GM21528 (cell line): ENCODE data around the gene TMEM259.
A peak's percentile ranks its signal among the peaks of the same experiment; 100 is the strongest.
"Not testable (repeated sequence)": the region's sequence is repeated elsewhere in the genome, so short reads cannot be mapped to it uniquely, and the experiment has no call there.

Source experiments
- ATAC-seq: cut with Tn5 transposase; IDR thresholded peaks from one replicate; pipeline ENCODE4 v1.9.1; 2021; ENCODE audit warnings: mild to moderate bottlenecking, moderate library complexity; ENCODE audit not compliant: unreplicated experiment, low FRiP score

Gene TMEM259

DNA sequence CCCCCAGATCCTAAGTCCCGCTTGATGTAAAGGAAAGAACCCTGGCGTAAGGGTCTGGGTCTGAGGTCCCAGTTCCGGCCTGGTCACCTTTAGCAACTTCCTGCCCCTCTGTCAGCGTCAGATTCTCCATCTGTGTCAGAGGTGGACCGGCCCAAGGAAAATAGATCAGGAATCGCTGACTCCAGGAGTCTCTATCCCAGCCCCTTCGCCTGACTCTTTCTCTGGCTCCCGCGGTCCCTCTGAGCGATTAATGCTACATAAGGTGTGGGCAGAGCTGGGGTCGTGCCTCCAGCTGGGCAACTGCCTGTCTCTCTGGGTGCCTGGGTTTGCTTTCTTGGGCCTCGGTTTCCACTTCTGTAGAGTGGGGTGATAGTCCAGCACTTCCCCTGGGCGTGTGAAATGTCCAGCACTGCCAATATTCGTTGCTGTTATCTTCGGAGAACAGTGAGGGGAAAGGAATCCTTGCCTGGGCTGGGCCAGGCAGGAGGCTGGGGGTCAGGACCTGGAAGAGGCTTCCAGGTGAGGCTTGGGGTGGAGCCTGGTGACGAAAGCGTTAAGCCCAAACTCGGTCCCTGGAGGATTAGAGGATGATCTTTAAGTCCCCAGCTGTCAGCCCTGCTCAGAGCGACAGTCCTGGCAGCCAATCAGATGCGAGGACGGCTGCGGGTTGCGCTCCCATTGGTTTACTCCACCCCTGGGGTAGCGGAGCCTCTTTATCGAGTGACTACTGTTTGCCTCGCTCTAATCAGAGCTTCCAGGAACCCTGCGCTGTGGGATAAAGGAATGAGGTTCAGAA, 19.8 kb upstream of the TMEM259 start:
- peak; percentile 33 for ATAC-seq

DNA sequence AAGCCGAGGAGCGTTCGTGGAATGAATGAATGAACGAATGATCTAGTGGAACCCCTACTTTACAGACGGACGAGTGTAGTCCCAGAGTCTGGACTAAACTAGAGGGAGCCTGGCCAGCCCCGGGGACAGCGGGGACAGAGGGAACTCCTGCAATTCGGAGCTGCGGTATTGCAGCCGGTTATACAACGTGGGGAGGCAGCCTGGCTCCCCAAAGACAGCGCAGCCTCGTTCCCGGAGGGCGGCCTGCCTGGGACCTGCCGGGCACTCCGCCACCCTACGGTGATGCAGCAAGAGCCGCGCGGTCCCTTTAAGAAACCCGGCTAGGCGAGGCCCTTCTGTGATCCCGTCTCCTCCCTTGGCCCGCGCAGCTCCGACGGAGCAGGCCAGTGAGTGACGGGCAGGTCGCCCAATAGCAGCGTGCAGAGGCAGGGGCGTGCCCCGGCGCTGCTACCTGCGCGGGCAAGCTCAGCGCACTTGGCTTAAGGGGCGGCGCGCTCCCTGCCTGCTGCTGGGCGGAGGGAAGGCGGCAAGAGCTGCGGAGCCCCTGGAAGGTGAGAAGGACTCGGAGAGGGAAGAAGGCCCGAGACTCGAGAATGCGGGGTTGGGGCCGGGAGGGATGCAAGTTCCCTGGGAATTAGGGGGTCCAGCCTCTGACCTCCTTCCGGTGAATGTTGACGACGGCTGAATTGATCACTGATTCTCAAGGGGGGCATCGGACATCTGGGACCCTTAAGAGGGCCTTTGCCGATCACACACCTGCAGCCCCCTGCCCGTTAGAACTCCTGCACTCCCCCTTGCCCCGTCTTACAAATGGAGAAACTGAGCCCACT, 18.9 kb upstream of the TMEM259 start, which contains the start of gene ABCA7:
Gene ABCA7 (plus strand): TSS at position 462 of the 830 bp plus-strand sequence. CDS start 1,255 bp downstream, outside the sequence.
- peak; percentile 65 for ATAC-seq

- no peak for ATAC-seq
Measured at GRCh38 chr19:1038978-1039645, 18.2 kb upstream of the TMEM259 start.

DNA sequence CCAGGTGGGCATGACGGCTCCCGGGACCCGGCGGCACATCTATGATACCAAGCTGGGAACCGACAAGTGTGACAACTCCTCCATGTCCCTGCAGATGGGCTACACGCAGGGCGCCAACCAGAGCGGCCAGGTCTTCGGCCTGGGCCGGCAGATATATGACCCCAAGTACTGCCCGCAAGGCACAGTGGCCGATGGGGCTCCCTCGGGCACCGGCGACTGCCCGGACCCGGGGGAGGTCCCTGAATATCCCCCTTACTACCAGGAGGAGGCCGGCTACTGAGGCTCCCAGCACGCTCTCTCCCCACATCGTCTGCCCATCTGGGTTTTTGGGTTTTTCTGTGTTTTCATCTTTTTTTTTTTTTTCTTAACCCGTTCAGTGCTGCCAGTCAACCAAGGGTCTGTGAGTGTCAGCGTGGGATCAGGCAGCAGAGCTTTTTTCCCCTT, 16.7 kb upstream of the TMEM259 start:
- ATAC-seq, result peak; percentile 1

DNA sequence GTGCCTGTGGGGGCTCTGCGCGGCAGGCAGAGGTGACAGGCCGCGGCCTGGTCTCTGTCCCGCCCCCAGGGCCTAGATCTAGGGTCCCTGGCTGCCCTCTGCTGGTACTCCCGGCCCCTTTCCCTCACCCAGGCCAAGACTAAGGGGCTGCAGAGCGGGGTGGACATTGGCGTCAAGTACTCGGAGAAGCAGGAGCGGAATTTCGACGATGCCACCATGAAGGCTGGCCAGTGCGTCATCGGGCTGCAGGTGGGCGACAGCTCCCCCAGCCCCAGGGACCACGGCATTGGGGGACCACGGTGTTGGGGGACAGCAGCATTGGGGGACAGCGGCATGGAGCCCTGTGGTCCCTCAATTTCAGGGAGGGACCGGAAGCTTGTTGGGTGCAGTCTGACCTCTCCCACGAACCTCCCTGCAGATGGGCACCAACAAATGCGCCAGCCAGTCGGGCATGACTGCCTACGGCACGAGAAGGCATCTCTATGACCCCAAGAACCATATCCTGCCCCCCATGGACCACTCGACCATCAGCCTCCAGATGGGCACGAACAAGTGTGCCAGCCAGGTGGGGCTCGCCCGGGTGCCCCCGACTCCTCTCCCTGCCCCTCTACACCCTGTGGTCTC, 15.2 kb upstream of the TMEM259 start:
- no peak for ATAC-seq

GRCh38 chr19:1032264-1032867, 11.4 kb upstream of the TMEM259 start:
- no peak for ATAC-seq

DNA sequence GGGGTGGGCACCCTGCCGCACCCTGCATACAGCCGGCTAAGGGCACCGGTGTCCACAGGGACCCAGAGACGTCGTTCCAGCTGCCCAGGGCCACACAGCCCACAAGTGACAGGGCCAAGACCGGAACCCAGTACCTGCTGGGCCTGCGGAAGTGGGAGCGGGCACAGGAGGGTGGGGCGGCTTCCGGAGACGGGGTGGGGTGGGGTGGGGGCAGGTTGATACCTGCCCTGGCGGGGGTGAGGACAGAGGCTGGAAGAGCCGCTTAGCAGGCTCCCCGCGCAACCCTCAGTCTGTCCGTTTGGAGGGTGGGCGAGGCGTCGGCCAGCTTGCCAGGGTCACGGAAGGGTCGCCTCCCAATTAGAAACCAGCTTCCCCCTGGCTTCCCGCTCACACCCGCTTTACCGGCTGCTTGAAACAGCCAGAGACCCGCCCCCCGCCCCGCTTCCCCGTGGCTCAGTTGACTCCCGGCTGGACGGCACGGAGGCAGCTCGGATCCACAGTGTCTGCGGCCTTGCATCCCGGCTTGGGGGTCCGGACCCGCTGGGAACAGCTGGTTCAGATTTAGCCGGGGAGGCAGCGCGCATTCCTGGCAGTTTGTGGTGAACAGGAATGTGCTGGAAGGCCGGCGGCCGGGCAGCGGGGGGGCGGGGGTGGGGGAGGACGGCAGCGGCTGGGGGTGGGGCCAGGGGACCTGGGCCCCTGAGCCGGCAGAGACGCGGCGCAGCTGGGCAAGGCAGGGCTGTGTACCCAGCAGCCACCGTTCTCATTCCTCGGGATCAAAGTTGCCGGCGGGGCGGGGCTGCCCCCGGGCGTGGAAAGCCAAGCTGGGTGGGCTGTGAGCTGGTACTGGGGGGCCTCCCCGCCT, 7.4 kb upstream of the TMEM259 start:
- ATAC-seq, result no peak

DNA sequence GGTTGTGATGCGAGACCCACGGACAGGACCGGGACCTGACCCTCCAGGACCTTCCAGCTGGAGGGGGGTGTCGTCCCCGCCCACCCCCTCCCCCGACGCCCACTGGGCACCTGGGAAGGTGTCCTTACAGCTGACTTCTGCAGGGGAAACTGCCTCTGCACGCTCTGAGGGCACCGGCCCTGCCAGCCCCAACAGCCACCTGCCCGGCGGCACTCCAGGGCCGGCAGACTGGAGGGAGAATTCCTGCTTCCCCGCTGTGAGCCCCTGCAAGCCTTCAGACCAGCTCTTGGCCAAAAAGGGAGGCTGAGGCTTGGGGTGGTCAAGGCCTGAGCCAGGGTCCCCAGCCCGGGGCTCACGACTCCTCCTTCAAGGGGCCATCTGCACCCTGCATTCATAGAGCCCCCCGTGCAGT, 6.7 kb upstream of the TMEM259 start:
- ATAC-seq, result no peak

DNA sequence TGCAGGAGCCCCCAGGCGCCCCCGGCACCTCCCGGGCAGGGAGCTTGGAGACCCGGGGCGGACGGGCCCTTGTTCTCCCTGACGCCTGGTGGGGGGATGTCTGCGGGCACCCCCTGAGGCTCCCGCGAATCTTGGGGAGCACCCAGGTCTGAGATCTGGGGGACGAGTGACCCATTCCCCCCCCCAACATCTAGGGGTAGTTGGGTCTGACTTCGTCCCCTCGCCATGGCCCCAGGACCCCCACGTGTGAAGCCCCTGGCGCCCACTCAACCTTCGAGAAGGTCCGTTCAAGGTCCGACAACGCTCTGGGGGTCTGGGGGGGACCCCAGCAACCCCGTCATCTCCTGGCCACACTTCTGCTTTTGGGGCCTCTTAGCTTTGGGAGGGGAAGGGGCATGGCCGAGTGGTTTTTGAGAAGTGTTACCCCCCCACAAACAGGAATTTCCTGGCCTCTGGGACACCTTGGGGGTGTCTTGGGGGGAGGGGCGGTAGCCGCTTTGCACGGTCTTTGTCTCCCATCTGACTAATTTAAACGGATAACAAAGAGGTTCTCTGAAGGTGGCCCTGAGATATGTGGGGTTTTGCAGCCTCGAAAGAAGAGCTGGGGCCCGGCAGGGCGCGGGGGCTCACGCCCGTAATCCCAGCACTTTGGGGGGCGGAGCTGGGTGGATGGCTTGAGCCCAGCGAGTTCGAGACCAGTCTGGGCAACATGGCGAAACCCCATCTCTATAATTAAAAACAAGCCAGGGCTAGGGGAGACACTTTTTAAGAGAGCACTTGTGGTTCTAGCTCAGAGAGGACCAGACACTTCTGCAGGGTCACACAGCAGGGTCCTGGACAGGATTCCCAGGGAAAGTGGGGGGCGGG, 6.1 kb upstream of the TMEM259 start:
- no peak for ATAC-seq

DNA sequence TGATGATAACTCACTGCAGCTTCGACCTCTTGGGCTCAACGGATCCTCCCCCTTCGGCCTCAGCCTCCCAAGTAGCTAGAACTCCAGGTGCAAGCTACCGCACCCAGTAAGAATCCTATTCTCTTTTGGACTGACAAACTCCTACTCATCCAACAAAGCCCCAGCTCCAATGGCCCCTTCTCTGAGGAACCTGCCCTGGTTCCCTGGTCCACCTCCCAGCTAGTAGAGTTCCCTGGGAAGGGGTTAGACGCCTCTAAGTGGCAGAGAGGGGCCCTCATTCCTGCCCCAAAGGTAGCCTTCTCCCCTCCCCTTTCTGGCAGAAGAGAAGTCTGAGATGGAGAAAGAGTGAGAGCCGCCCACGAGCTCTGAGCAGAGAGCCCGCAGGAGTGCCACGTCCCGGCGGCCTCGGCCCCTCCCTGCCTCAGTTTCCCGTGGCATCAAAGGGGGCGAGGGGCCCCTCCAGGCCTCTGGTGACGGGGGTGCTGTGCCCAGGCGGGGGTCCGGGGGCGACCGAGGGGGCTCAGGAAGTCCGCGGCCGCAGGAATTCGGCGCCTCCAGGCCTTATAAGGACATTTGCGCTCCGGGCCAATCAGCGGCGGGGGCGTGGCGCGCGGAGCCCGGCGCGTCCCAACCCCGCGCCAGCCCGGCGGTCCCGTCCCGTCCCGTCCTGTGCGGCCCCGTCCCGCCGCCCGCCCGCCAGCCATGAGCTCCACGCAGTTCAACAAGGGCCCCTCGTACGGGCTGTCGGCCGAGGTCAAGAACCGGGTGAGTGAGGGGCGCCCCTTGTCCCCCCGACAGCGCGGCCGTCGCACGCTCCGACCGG, 5.2 kb upstream of the TMEM259 start, which contains the start of gene CNN2:
Gene CNN2 (plus strand): TSS at position 649 of the 823 bp plus-strand sequence. CDS start 54 bp downstream, at position 703.
- no peak for ATAC-seq

DNA sequence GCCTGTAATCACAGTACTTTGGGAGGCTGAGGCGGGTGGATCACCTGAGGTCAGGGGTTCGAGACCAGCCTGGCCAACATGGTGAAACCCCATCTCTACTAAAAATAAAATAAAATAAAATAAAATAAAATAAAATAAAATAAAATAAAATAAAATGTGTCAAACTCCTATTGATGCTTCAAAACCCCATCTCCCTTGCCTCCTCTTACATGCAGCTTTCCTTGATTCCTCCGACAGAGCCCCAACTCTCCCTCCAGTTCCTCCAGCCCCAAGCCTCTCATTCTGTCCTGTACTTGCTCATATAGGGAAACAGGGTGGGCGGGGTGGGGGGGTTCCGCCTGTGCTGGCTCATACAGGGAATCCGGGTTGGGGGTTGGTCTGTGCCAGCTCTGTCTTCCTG, 4.2 kb upstream of the TMEM259 start:
- ATAC-seq, result not testable (repeated sequence)

- not testable (repeated sequence) for ATAC-seq
Measured at GRCh38 chr19:1023883-1024188, 2.9 kb upstream of the TMEM259 start.

GRCh38 chr19:1019980-1020867, 699 bp downstream of the TMEM259 start:
- ATAC-seq, result peak; percentile 2

- ATAC-seq, result no peak
Measured at GRCh38 chr19:1019616-1019961, 1.3 kb downstream of the TMEM259 start.

DNA sequence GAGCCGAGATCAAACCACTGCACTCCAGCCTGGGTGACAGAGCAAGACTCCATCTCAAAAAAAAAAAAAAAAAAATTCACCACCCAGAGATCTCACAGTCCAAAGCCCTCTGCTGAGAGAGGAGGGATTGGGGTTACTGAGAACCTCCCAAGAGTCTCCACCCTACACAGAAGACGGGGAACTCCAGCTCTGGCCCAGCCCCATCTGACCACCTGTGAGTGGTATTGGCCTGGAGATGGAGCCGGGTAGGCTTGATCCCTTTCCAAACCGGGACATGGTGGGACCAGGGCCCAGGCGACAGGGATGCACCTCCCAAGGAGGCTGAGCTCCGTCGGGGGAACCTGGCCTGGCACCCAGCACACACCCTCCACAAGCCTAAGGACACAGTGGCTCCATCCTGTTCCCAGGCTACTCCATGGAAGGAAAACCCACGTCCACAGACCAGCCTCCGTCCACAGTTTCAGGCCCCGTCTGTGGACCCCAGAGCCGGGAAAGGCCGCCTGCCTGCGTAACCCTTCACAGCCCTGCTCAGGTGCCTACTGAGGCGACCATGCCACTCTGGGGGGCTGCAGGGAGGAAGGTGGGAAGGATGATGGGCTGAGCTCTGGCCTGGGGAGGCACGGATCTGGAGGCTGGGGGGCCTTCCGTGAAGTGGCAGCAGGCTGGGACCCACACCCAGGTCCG, 1.8 kb downstream of the TMEM259 start:
- no peak for ATAC-seq

DNA sequence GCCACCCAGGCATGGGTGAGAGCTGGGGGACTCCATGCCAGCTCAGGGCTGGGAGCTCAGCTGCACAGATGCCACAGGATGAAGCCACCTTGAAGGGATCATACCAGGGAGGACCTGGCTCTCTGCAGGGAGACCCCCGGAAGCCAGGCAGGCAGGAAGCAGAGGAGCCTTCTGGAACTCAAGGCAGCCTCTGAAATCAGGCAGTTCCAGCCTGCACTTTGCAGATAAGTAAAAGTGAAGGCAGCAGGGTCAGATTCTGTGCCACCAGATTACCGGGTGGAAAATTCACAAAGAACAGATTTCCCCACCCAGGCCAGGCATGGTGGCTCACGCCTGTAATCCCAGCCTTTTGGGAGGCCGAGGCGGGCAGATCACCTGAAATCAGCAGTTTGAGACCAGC, 2.5 kb downstream of the TMEM259 start:
- no peak for ATAC-seq
